Measurements from ENCODE around the gene SPDYE18. TPM values are rescaled to one million over a fixed set of nuclear protein-coding genes. Genes with fewer than 3 reads are reported as not detected.
A peak's percentile ranks its signal among the peaks of the same experiment; 100 is the strongest.
"Not testable (repeated sequence)": the region's sequence is repeated elsewhere in the genome, so short reads cannot be mapped to it uniquely, and the experiment has no call there.

Gene SPDYE18, protein sequence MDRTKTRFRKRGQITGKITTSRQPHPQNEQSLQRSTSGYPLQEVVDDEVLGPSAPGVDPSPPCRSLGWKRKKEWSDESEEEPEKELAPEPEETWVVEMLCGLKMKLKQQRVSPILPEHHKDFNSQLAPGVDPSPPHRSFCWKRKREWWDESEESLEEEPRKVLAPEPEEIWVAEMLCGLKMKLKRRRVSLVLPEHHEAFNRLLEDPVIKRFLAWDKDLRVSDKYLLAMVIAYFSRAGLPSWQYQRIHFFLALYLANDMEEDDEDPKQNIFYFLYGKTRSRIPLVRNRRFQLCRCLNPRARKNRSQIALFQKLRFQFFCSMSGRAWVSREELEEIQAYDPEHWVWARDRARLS
- total RNA-seq (2014; rRNA removed; shearing (Covaris generic)): not detected in 2 replicates

GRCh38 chr7:77062557-77062956 is at the start of gene SPDYE18:
Gene SPDYE18 (minus strand): TSS chr7:77062558. CDS start chr7:77060512, 2,046 bp downstream.
- not testable (repeated sequence) for DNase-seq (ENCODE audit: low spot score)

- not testable (repeated sequence) for DNase-seq (ENCODE audit: low spot score)
Measured at GRCh38 chr7:77108362-77108761, 46.0 kb upstream of the SPDYE18 start.

DNA sequence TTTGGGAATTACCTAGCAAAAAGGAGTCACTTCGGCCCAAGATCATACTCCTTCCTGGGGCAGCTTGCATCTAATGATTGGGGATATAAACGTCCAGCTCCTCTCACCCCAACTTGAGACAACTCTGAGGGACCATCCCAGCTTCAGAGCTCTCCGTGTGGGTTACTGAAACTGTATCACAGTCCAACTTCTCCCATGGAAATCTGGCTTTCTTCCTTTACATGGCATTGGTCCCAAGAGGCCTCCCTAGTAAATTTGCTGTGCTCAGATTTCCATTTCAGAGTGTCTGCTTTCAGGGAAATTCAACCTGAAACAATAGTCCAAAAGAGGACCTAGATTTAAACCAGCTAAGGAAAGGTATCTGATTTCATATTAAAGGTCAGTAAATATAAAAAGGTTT is 45.3 kb upstream of the SPDYE18 start:
- DNase-seq (ENCODE audit: low spot score): not testable (repeated sequence)

DNA sequence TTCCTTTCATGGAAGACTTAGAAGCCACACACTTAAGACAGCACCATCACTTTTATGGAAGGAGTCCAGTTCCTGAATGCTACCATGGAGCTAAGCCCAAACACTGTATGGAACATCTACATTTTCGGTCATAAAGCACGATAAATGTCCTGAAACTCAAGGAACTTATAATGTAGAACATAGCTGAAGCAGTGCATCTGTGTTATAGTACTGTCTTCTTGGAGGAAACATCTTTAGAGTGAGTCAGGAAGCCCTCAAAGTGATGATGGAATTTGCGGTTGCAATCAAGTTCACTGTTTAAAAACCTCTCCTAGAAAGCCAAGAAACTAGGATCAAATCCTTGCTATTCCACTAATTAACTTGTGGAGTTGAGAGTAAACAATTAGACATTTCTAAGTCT is 43.5 kb upstream of the SPDYE18 start:
- not testable (repeated sequence) for DNase-seq (ENCODE audit: low spot score)

DNA sequence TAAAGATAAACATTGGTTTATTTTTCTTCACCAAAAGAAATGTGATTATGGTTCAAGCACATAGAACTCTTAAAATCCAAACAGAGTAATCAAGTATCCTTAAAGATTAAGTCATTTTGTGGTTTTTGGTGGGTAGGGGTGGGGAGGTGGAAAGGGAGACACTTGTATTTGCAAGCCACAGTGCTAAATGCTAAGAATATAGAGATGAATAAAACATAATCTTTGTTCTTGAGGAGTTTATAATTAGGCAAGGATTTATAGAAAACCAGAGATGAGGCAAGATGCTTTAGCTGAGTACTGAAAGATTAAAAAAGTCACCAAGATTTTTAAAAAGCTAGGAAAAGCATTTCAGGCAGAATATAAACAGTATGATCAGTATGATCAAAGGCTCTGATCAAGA is 40.3 kb upstream of the SPDYE18 start:
- DNase-seq (ENCODE audit: low spot score): not testable (repeated sequence)

DNA sequence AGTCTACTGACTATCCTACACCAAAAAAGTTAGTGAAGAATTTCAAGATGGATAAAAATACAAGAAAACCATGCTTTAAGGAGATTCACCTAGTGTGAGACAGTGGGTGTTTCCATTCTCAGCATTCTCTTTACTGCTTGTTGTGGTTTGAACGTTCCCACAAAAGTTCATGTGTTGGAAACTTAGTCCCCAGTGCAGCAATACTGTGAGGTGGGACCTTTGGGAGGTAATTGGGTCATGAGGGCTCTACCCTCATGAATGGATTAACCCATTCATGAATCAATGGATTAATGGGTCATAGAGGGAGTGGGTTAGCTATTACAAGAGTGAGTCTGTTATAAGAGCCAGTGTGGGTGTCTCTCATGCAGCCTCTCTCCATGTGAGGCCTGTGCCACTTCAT is 38.8 kb upstream of the SPDYE18 start:
- not testable (repeated sequence) for DNase-seq (ENCODE audit: low spot score)

DNA sequence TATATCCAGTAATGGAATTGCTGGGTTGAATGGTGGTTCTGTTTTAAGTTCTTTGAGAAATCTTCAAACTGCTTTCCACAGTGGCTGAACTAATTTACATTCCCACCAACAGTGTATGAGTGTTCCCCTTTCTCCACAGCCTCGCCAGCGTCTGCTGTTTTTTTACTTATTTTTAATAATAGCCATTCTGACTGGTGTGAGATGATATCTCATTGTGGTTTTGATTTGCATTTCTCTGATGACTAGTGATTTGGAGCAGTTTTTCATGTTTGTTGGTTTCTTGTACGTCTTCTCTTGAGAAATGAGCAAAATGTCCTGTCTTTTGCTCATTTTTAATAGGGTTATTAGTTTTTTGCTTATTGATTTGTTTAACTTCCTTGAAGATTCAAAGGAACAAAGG is 38.1 kb upstream of the SPDYE18 start:
- DNase-seq (ENCODE audit: low spot score): not testable (repeated sequence)

GRCh38 chr7:77092301-77092700 is 29.9 kb upstream of the SPDYE18 start:
- DNase-seq (ENCODE audit: low spot score): not testable (repeated sequence)

DNA sequence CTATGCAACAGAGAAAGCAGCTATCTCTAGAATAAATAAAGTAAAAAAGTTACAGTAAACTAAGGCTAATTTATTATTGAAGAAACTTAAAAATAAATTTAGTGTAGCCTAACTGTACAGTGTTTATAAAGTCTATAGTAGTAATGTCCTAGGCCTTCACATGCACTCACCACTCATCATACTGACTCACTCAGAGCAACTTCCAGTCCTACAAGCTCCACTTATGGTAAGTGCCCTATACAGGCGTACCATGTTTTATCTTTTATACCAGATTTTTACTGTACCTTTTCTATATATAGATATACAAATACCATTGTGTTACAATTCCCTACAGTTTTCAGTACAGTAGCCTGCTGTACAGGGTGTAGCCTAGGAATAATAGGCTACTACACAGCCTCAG is 19.8 kb upstream of the SPDYE18 start:
- DNase-seq (ENCODE audit: low spot score): not testable (repeated sequence)

DNA sequence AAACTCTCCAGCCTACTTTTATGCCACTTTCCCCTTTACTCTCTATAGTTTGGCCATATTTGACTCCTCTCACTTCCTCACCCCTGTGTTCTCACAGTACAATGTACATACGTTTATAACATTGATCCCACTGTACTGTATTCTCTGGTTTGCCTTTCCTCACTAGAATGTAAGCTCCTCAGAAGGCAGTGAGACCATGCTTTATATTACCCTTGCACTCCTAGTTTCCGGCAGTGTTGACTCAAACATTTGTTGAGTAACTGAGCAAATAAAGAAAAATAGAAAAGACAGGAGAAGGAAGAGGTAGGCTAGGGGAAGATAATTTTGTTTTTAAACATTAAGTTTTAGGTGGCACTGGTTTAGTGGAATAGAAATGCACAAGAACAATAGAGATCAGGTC is 17.9 kb upstream of the SPDYE18 start:
- not testable (repeated sequence) for DNase-seq (ENCODE audit: low spot score)

GRCh38 chr7:77079624-77080023 is 17.3 kb upstream of the SPDYE18 start:
- not testable (repeated sequence) for DNase-seq (ENCODE audit: low spot score)

GRCh38 chr7:77079112-77079511 is 16.8 kb upstream of the SPDYE18 start:
- DNase-seq (ENCODE audit: low spot score): not testable (repeated sequence)

GRCh38 chr7:77077060-77077459 is 14.7 kb upstream of the SPDYE18 start:
- not testable (repeated sequence) for DNase-seq (ENCODE audit: low spot score)

DNA sequence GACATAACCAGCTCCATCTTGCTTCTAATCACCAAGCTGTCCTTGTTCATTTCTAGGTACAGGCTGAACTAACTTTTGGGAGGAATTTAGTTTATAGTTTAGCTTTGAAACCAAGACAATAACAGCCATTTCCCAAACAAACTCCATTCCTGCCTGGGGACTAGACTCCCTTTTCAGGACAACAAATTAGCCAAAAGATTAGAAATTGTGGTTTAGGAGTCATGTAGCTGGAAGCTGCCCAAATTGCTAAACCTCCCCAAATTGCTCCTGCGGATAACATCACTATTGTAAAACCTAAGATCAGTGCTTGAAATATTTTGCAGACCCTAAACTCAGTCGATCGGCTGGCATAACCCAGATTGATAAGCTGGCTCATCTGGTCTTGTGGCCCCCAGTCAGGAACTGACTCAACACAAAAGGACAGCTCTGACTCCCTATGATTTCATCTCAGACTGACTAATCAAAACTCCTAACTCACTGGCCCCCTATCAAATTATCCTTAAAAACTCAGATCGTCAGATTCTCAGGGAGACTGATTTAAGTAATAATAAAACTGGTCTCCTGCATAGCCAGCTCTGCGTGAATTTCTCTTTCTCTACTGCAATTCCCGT is 12.5 kb upstream of the SPDYE18 start:
- not testable (repeated sequence) for DNase-seq (ENCODE audit: low spot score)

DNA sequence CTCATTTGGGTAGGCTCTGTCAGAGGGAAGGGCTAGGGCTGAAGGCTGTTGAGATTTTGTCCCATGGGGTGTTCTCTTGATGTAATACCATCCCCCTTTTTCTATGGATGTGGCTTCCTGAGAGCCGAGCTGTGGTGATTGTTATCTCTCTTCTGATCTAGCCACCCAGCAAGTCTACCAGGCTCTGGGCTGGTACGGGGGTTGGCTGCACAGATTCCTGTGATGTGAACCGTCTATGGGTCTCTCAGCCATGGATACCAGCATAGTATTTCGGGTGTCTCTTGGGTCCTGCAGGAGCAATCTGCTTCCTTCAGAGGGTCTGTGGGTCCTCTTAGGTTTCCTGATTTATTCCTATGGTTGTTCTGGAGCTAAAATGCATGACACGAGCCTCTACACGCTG is 8.8 kb upstream of the SPDYE18 start:
- DNase-seq (ENCODE audit: low spot score): not testable (repeated sequence)

- DNase-seq (ENCODE audit: low spot score): not testable (repeated sequence)
Measured at GRCh38 chr7:77065869-77066268, 3.5 kb upstream of the SPDYE18 start.

DNA sequence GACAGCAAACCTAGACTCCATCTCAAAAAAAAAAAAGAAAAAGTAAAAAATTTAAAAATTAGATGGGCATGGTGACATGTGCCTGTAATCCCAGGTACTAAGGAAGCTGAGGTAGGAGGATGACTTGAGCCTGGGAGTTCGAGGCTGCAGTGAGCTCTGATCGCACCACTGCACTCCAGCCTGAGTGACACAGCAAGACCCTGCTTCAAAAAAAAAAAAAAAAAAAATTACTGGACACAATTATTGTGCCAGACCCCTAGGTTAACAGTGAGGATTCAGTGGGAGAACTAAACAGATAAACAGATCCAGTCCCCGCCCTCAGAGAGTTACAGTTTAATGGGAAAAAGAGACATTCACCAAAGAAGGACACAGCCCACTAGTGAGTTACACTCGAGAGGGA is 1.4 kb upstream of the SPDYE18 start:
- not testable (repeated sequence) for DNase-seq (ENCODE audit: low spot score)

DNA sequence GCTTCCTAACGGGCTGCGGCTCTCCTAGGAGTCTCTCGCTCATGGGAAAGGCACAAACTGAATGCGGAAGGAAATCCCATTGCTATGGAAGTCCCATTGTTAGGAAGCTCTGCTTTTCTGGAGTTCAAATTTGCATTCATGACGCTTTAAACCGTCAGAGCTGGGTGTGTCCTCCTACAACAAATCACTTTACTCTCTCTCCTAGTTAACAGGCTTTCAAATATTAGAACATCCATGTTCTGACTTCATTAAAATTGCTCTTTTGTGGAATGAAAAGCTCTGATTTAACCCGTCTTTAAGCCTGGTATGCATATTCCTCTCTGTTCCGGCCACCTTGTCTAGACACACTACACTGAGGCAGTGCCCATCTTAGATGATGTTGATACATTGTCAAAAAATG is 30.1 kb downstream of the SPDYE18 start, which contains the start of gene SPDYE17:
Gene SPDYE17 (minus strand): TSS at position 101 of the 400 bp plus-strand sequence. CDS start 1,791 bp downstream, outside the sequence.
- DNase-seq (ENCODE audit: low spot score): not testable (repeated sequence)

GRCh38 chr7:77026349-77026748 is 36.0 kb downstream of the SPDYE18 start:
- not testable (repeated sequence) for DNase-seq (ENCODE audit: low spot score)

- peak; percentile 36 for DNase-seq (ENCODE audit: low spot score)
Measured at GRCh38 chr7:77010074-77010680, 52.2 kb downstream of the SPDYE18 start.

DNA sequence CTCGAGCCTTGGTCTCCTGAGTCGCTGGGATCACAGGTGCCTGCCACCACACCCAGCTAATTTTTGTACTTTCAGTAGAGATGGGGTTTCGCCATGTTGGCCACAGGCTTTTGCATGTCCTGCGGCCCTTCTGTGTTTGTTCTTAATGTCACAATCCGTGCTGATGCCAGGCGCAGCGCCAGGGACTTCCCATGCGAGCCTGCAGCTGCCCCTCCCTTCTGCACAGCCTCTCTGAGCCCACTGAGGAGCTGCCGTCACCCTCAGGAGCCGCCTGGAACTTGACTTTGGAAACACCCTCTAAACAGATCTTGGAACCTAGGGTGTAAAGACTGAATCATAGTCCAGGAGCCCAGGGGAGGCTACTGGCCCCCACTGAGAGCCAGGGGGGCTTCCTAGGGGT is 54.4 kb downstream of the SPDYE18 start:
- DNase-seq (ENCODE audit: low spot score): peak; percentile 84
